HG03439 (cell line): ENCODE data around the gene ZCCHC7.
A peak's percentile ranks its signal among the peaks of the same experiment; 100 is the strongest.

Source experiments
- ATAC-seq: cut with Tn5 transposase; IDR thresholded peaks from one replicate; pipeline ENCODE4 v1.9.1; 2021; ENCODE audit warnings: mild to moderate bottlenecking, moderate library complexity; ENCODE audit not compliant: unreplicated experiment

ZCCHC7 gene

GRCh38 chr9:37370282-37370681, 249.9 kb downstream of the ZCCHC7 start:
- ATAC-seq: no peak

- peak; percentile 53 for ATAC-seq
Measured at GRCh38 chr9:37370968-37371563, 250.7 kb downstream of the ZCCHC7 start.

GRCh38 chr9:37371565-37372464, 251.4 kb downstream of the ZCCHC7 start:
- peak; percentile 10 for ATAC-seq

- no peak for ATAC-seq
Measured at GRCh38 chr9:37372839-37373238, 252.5 kb downstream of the ZCCHC7 start.

- ATAC-seq: no peak
Measured at GRCh38 chr9:37373621-37374020, 253.2 kb downstream of the ZCCHC7 start.

GRCh38 chr9:37374892-37375291, 254.5 kb downstream of the ZCCHC7 start:
- ATAC-seq: no peak

- ATAC-seq: no peak
Measured at GRCh38 chr9:37377688-37378612, 257.6 kb downstream of the ZCCHC7 start.

GRCh38 chr9:37378613-37379004, 258.2 kb downstream of the ZCCHC7 start:
- ATAC-seq: no peak

- no peak for ATAC-seq
Measured at GRCh38 chr9:37379835-37380234, 259.5 kb downstream of the ZCCHC7 start.

- ATAC-seq: no peak
Measured at GRCh38 chr9:37380570-37380969, 260.2 kb downstream of the ZCCHC7 start.

GRCh38 chr9:37381094-37381741, 260.8 kb downstream of the ZCCHC7 start:
- ATAC-seq: no peak

- ATAC-seq: no peak
Measured at GRCh38 chr9:37382161-37382981, 262.0 kb downstream of the ZCCHC7 start.

GRCh38 chr9:37382982-37383357, 262.6 kb downstream of the ZCCHC7 start:
- ATAC-seq: no peak

- ATAC-seq: no peak
Measured at GRCh38 chr9:37383393-37383792, 263.0 kb downstream of the ZCCHC7 start.

- ATAC-seq: no peak
Measured at GRCh38 chr9:37383876-37384746, 263.7 kb downstream of the ZCCHC7 start.

- ATAC-seq: no peak
Measured at GRCh38 chr9:37385286-37385685, 264.9 kb downstream of the ZCCHC7 start.

- ATAC-seq: no peak
Measured at GRCh38 chr9:37386988-37387387, 266.6 kb downstream of the ZCCHC7 start.

- ATAC-seq: peak; percentile 81
Measured at GRCh38 chr9:37390759-37391158, 270.4 kb downstream of the ZCCHC7 start.

GRCh38 chr9:37392272-37392671, 271.9 kb downstream of the ZCCHC7 start:
- ATAC-seq: no peak
